Esophagus squamous epithelium (tissue), 5 donors: ENCODE data around the gene EDEM3. TPM values are rescaled to one million over a fixed set of nuclear protein-coding genes. Genes with fewer than 3 reads are reported as not detected.
A peak's percentile ranks its signal among the peaks of the same experiment; 100 is the strongest.

Experiments
- DNase-seq: peaks from one replicate; lab custom pipeline; 2025; lab: John Stamatoyannopoulos, UW
- H3K27ac ChIP-seq, 4 donors: fragments of 200-600 bp; sonication (generic); one replicate each; pipeline ENCODE4 v1.5.1; 2016 to 2019; ENCODE audit warnings: mild to moderate bottlenecking in 1 of 4
- H3K27me3 ChIP-seq, 4 donors: fragments of 200-600 bp; sonication (generic); 1 replicate in 3 of 4; 2 replicates in 1 of 4; pipeline versions ENCODE4 v1.5.1 to v1.6.0; 2017 to 2021; ENCODE audit warnings: antibody characterized with exemption in 1 of 4
- H3K36me3 ChIP-seq, 3 donors: fragments of 200-600 bp; sonication (generic); one replicate each; pipeline ENCODE4 v1.5.1; 2016 to 2019
- H3K4me1 ChIP-seq, 3 donors: fragments of 200-600 bp; sonication (generic); one replicate each; pipeline ENCODE4 v1.5.1; 2017 to 2019
- H3K4me3 ChIP-seq, 4 donors: fragments of 200-600 bp; sonication (generic); 1 replicate in 3 of 4; 2 replicates in 1 of 4; pipeline ENCODE4 v1.5.1; 2016 to 2019; ENCODE audit warnings: mild to moderate bottlenecking in 2 of 4, moderate library complexity in 1 of 4
- H3K9me3 ChIP-seq, 3 donors: fragments of 200-600 bp; sonication (generic); one replicate each; pipeline ENCODE4 v1.5.1; 2016 to 2019
- POLR2A ChIP-seq, 4 donors: fragments of 450-650 bp; IDR thresholded peaks; one replicate each; pipeline ENCODE4 v1.6.1; 2017; ENCODE audit warnings: antibody characterized with exemption in 4 of 4, mild to moderate bottlenecking in 4 of 4, moderate library complexity in 3 of 4
- WGBS, 2 donors: methylation state at CpG; one replicate each; pipeline ENCODE4 v1.1.5; 2018; 5-methylcytosine and 5-hydroxymethylcytosine counted together
- intact Hi-C: fragments of 100-400 bp; cut with DNase I; formaldehyde crosslinking; loops from one replicate; pipeline ENCODE4 v1.15.0; 2022
- total RNA-seq, 4 donors: library from RNA; depleted of rRNA; stranded (reverse); fragments of >200 nt; gene quantifications; one replicate each; pipeline ENCODE4 v1.1.0, GENCODE V29; 2016
- TF ChIP-seq, protein P1 (sequence below), 6 experiments: fragments of 450-650 bp in 4 of 6; fragments of 200-600 bp in 2 of 6; sonication (generic) in 2 of 6; IDR thresholded peaks; one replicate each; pipeline ENCODE4 v1.5.1; 2016 to 2019; ENCODE audit warnings: antibody characterized with exemption in 6 of 6, mild to moderate bottlenecking in 4 of 6, moderate library complexity in 4 of 6
- donor health status: DM: yes; HTN: yes; CAD: no.

Gene EDEM3
- total RNA-seq, 4 donors from 2014 or later, result 13.4 to 22.6 (median 20.9) TPM

GRCh38 chr1:184664661-184665060 is 90.0 kb downstream of the EDEM3 start:
- intact Hi-C loops, result loop anchor here (10.0 kb wide), 1 partner anchor 590 kb away; no protein-coding TSS in a partner anchor
- H3K27ac ChIP-seq, result no peak overlapping the region
- peaks cover 6 to 14% (median 7%) of the 10 kb centered on the region in 3 donors for H3K4me1 ChIP-seq
- WGBS, 2 donors, result 90 to 92% methylated on average over 6 to 11 of the region's 15 CpGs
- peak overlapping the region in 1 of 4 donors; percentile 40 for H3K4me3 ChIP-seq
- TF ChIP-seq, protein P1, sequence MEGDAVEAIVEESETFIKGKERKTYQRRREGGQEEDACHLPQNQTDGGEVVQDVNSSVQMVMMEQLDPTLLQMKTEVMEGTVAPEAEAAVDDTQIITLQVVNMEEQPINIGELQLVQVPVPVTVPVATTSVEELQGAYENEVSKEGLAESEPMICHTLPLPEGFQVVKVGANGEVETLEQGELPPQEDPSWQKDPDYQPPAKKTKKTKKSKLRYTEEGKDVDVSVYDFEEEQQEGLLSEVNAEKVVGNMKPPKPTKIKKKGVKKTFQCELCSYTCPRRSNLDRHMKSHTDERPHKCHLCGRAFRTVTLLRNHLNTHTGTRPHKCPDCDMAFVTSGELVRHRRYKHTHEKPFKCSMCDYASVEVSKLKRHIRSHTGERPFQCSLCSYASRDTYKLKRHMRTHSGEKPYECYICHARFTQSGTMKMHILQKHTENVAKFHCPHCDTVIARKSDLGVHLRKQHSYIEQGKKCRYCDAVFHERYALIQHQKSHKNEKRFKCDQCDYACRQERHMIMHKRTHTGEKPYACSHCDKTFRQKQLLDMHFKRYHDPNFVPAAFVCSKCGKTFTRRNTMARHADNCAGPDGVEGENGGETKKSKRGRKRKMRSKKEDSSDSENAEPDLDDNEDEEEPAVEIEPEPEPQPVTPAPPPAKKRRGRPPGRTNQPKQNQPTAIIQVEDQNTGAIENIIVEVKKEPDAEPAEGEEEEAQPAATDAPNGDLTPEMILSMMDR (IDR thresholded peaks at IDR 0.05), result no peak
- no peak for TF ChIP-seq POLR2A (IDR thresholded peaks at IDR 0.05)
- peaks cover 0 to 9% (median 0%) of the 10 kb centered on the region in 4 donors for H3K27me3 ChIP-seq
- no peaks in the 10 kb centered on the region for H3K36me3 ChIP-seq
- no peaks in the 10 kb centered on the region for H3K9me3 ChIP-seq
- DNase-seq, result no peak

DNA sequence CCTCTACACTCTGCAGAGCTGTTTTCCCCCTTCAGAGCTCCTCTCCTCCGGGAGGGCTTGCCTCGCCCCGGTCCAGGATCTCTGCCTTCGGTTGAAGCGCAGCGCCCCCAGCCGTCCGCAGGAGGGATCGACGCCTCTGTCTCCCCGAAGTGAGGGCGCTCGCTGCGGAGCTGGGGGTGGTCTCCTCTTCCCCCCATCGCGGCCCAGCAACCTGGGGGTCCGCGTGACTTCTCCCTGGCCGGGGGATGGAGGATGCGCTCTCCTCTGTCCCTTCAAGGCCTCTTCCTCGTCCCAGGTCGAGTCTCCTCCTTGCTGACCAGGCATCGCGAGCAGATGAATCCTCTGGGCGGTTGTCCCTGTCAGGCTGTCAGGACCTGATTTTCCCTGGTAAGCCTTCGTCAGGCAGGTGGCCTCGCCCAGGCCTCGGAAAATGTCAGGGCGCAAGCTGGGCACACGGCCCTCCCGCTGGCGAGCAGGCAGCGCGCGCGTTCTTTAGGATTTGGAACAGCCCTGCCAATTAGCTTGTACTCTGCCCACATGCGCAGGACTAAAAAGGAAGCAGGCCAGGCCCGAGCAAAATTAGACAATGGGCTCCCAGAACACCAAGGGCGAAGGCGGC is 90.5 kb downstream of the EDEM3 start:
- Histone ChIP-seq H3K9me3 (no peaks in the 10 kb centered on the region), H3K27me3 (peaks cover 0 to 9% (median 0%) of the 10 kb centered on the region in 4 donors), H3K27ac (peak overlapping the region in 1 of 4 donors; percentile 17), H3K4me3 (peak overlapping the region; percentile 13 to 58 (median 28)), H3K36me3 (no peaks in the 10 kb centered on the region), H3K4me1 (peaks cover 6 to 14% (median 7%) of the 10 kb centered on the region in 3 donors)
- WGBS, 2 donors, result 0 to 72% methylated on average over 1 to 8 of the region's 40 CpGs
- intact Hi-C loops, result loop anchor here (10.0 kb wide), 1 partner anchor 589 kb away; no protein-coding TSS in a partner anchor
- TF ChIP-seq, protein P1 (IDR thresholded peaks at IDR 0.05), result peak; percentile 66 to 88 (median 82)
- no peak for TF ChIP-seq POLR2A (IDR thresholded peaks at IDR 0.05)
- no peak for DNase-seq

- Histone ChIP-seq H3K27ac (no peak overlapping the region), H3K4me3 (no peak overlapping the region), H3K4me1 (peaks cover 6 to 14% (median 7%) of the 10 kb centered on the region in 3 donors), H3K27me3 (peaks cover 0 to 9% (median 0%) of the 10 kb centered on the region in 4 donors), H3K36me3 (no peaks in the 10 kb centered on the region), H3K9me3 (no peaks in the 10 kb centered on the region)
- DNase-seq, result no peak
- 0 to 89% methylated on average over 1 of the region's 1 CpG for WGBS, 2 donors
- intact Hi-C loops, result loop anchor here (10.0 kb wide), 1 partner anchor 587 kb away; no protein-coding TSS in a partner anchor
- TF ChIP-seq POLR2A (IDR thresholded peaks at IDR 0.05), result no peak
- TF ChIP-seq, protein P1 (IDR thresholded peaks at IDR 0.05), result no peak
Observed at GRCh38 chr1:184661801-184662200, 92.9 kb downstream of the EDEM3 start.

DNA sequence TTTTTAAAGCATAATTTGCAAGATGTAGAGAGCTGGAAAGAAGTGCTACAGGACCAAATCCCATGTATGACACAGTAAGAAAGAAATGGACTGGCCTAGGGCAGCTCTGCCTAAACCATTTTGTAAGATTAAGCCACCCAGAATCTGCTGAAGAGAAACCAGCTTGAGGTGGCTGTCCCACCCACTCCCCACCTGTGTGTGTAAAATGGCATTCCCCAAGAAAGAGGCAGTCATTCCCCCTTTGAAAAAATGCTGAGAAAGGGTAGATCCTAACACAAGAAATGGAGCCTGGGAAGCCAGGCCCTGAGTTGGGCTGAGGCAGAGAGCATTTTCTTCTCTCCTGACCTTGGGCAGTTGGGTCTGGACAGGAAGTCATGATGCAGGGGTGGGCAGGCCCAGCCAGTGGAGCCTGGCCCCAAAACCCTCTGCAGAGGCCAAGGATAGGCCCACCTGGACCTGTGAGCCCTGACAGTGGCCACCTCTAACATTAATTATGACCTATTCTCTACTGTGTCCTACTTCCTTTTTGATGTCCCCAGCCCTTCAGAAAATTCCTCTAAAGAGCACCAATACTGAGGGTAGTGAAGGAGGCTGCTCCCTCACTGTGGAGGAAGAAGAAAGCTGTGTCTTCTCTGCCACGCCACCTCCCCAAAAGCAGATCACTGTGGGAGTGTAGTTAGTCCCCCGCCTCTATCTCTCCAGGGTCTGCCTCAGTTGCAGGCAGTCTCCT is 94.0 kb downstream of the EDEM3 start:
- Histone ChIP-seq H3K36me3 (no peaks in the 10 kb centered on the region), H3K9me3 (no peaks in the 10 kb centered on the region), H3K4me3 (no peak overlapping the region), H3K27ac (no peak overlapping the region), H3K27me3 (peaks cover 0 to 9% (median 0%) of the 10 kb centered on the region in 4 donors), H3K4me1 (peaks cover 6 to 14% (median 7%) of the 10 kb centered on the region in 3 donors)
- TF ChIP-seq POLR2A (IDR thresholded peaks at IDR 0.05), result no peak
- TF ChIP-seq, protein P1 (IDR thresholded peaks at IDR 0.05), result no peak
- intact Hi-C loops, result loop anchor here (10.0 kb wide), 1 partner anchor 586 kb away; no protein-coding TSS in a partner anchor
- WGBS, 2 donors, result 100% methylated on average over 1 to 2 of the region's 2 CpGs
- DNase-seq, result no peak

- Histone ChIP-seq H3K4me1 (no peaks in the 10 kb centered on the region), H3K36me3 (no peaks in the 10 kb centered on the region), H3K27me3 (no peaks in the 10 kb centered on the region), H3K9me3 (no peaks in the 10 kb centered on the region), H3K27ac (no peak overlapping the region), H3K4me3 (no peak overlapping the region)
- 89 to 94% methylated on average over 2 of the region's 2 CpGs for WGBS, 2 donors
- intact Hi-C loops, result no loop called here
- no peak for DNase-seq
- TF ChIP-seq, protein P1 (IDR thresholded peaks at IDR 0.05), result no peak
- no peak for TF ChIP-seq POLR2A (IDR thresholded peaks at IDR 0.05)
Observed at GRCh38 chr1:184658055-184658454, 96.6 kb downstream of the EDEM3 start.
